HEK293T (cell line): ENCODE results near the gene RFC3.

Experiments used
- NFRKB ChIP-seq: fragments of 450-650 bp; IDR thresholded peaks from 2 replicates; pipeline ENCODE4 v1.6.1; 2016; ENCODE audit warnings: mild to moderate bottlenecking, moderate library complexity
- SP1 ChIP-seq: fragments of 450-650 bp; IDR thresholded peaks from 2 replicates; pipeline ENCODE4 v1.6.1; 2017

GRCh38 chr13:33775339-33776108 is 42.4 kb upstream of the RFC3 start:
- TF ChIP-seq NFRKB, result no peak
- TF ChIP-seq SP1, result no peak
